GM18505 (cell line): ENCODE data around the gene VNN1.

ENCODE experiments used
- ATAC-seq: cut with Tn5 transposase; IDR thresholded peaks from one replicate; pipeline ENCODE4 v1.9.1; 2021; ENCODE audit not compliant: unreplicated experiment
- POLR2A ChIP-seq: IDR thresholded peaks from 4 replicates; pipeline ENCODE4 v1.6.1; 2011; ENCODE audit warnings: borderline replicate concordance; ENCODE audit not compliant: insufficient read depth, insufficient read length; ENCODE audit errors: extremely low read depth

VNN1 gene

GRCh38 chr6:132634796-132635195 is 79.1 kb downstream of the VNN1 start:
- no peak for TF ChIP-seq POLR2A
- ATAC-seq = no peak

GRCh38 chr6:132633362-132633761 is 80.5 kb downstream of the VNN1 start:
- no peak for ATAC-seq
- no peak for TF ChIP-seq POLR2A
